ENCODE data around the gene UBE3C.

DNA sequence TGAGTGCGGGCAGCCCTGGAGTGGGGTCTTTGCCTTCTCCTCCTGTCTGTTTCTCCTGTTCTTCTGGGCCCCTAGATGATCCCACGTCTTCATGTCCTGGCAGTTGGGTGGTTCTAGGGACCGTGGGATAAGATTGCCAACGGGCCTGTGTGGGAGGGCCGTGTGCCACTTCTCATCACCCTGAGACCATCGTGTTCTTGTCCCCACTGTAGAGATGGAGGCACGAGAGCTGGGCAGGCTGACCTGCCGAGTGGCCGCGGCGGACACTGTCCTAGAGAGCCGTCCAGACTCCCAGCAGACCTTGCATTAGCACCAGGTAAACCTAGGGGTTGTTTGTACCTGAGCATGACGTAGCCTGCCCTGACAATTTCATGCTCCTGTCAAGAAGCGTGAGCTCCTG lies 18.5 kb upstream of the UBE3C start:
- TF ChIP-seq POLR2A (IDR thresholded peaks at IDR 0.05; ENCODE audit: low read depth, low read length): no peak
- TF ChIP-seq POLR2AphosphoS5 (IDR thresholded peaks at IDR 0.05; ENCODE audit: low read depth, low read length): no peak
- no peak for TF ChIP-seq TAF1 (IDR thresholded peaks at IDR 0.05; ENCODE audit: borderline replicate concordance, low read depth, low read length)
